NB4 (cell line): ENCODE data around the gene EHD1.

Source experiments
- MYC ChIP-seq: IDR thresholded peaks from 2 replicates; pipeline ENCODE4 v1.6.1; 2011; ENCODE audit warnings: low read depth, low read length
- POLR2A ChIP-seq: IDR thresholded peaks from 2 replicates; pipeline ENCODE4 v1.6.1; 2011; ENCODE audit warnings: mild to moderate bottlenecking; ENCODE audit not compliant: insufficient read length; ENCODE audit errors: extremely low read depth
- TF ChIP-seq, protein P1 (sequence below): IDR thresholded peaks from one replicate; pipeline ENCODE4 v1.5.1; 2012; ENCODE audit warnings: low read depth, low read length
- TF ChIP-seq, protein P2 (sequence below): IDR thresholded peaks from 2 replicates; pipeline ENCODE4 v1.6.1; 2011; ENCODE audit warnings: low read depth, low read length

DNA sequence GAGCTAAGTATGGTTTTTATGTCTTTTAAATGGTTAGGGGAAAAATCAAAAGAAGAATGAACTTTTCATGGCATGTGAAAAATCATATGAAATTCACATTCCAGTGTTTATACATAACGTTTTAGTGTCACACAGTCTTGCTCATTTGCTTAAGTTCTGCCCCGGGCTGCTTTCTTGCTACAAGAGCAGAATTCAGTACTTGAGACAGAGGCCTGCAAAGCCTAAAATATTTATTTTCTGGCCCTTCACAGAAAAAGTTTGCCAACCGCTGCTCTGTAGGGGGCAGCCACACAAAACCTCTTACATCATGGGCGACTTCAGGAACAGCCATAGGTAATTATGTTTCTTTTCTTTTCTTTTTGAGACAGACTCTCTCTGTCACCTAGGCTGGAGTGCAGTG lies 39.6 kb upstream of the EHD1 start:
- TF ChIP-seq POLR2A, result no peak
- TF ChIP-seq, protein P1, sequence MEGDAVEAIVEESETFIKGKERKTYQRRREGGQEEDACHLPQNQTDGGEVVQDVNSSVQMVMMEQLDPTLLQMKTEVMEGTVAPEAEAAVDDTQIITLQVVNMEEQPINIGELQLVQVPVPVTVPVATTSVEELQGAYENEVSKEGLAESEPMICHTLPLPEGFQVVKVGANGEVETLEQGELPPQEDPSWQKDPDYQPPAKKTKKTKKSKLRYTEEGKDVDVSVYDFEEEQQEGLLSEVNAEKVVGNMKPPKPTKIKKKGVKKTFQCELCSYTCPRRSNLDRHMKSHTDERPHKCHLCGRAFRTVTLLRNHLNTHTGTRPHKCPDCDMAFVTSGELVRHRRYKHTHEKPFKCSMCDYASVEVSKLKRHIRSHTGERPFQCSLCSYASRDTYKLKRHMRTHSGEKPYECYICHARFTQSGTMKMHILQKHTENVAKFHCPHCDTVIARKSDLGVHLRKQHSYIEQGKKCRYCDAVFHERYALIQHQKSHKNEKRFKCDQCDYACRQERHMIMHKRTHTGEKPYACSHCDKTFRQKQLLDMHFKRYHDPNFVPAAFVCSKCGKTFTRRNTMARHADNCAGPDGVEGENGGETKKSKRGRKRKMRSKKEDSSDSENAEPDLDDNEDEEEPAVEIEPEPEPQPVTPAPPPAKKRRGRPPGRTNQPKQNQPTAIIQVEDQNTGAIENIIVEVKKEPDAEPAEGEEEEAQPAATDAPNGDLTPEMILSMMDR, result no peak
- TF ChIP-seq, protein P2, sequence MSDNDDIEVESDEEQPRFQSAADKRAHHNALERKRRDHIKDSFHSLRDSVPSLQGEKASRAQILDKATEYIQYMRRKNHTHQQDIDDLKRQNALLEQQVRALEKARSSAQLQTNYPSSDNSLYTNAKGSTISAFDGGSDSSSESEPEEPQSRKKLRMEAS, result no peak
- TF ChIP-seq MYC, result no peak
